Large intestine (tissue), 3 donors: Measurements from ENCODE around the gene RNF213. TPM values are rescaled to one million over a fixed set of nuclear protein-coding genes. Genes with fewer than 3 reads are reported as not detected.

Source experiments
- DNase-seq, 2 donors: peaks; one replicate each; pipeline versions ENCODE4 v3.0.0 to v3.0.0-alpha.2; 2013
- H3K27ac ChIP-seq: one replicate; pipeline ENCODE4 v1.5.1; 2013; ENCODE audit warnings: low read length
- H3K27me3 ChIP-seq: 2 replicates; pipeline ENCODE4 v1.6.1; 2013; ENCODE audit warnings: low read length; ENCODE audit not compliant: control insufficient read depth, insufficient read depth
- H3K36me3 ChIP-seq: 2 replicates; pipeline ENCODE4 v1.6.1; 2013; ENCODE audit warnings: low read length; ENCODE audit not compliant: control insufficient read depth, insufficient read depth
- H3K4me1 ChIP-seq: one replicate; pipeline ENCODE4 v1.6.1; 2013; ENCODE audit warnings: low read length; ENCODE audit not compliant: control insufficient read depth, insufficient read depth
- H3K4me3 ChIP-seq: one replicate; pipeline ENCODE4 v1.5.1; 2013; ENCODE audit warnings: low read length
- H3K9me3 ChIP-seq: one replicate; pipeline ENCODE4 v1.6.1; 2013; ENCODE audit warnings: mild to moderate bottlenecking, low read depth, low read length, moderate library complexity; ENCODE audit not compliant: control insufficient read depth
- WGBS: methylation state at CpG from one replicate; pipeline ENCODE4 v1.1.5; 2013; ENCODE audit warnings: low lambda C conversion rate; ENCODE audit not compliant: insufficient coverage; 5-methylcytosine and 5-hydroxymethylcytosine counted together
- polyA plus RNA-seq: library from polyadenylated mRNA; unstranded; fragments of 120-200 nt; gene quantifications from one replicate; pipeline ENCODE4 v1.2.1, GENCODE V29; 2013

The RNF213 gene
- polyA plus RNA-seq, 1 donor, result 103 TPM

DNA sequence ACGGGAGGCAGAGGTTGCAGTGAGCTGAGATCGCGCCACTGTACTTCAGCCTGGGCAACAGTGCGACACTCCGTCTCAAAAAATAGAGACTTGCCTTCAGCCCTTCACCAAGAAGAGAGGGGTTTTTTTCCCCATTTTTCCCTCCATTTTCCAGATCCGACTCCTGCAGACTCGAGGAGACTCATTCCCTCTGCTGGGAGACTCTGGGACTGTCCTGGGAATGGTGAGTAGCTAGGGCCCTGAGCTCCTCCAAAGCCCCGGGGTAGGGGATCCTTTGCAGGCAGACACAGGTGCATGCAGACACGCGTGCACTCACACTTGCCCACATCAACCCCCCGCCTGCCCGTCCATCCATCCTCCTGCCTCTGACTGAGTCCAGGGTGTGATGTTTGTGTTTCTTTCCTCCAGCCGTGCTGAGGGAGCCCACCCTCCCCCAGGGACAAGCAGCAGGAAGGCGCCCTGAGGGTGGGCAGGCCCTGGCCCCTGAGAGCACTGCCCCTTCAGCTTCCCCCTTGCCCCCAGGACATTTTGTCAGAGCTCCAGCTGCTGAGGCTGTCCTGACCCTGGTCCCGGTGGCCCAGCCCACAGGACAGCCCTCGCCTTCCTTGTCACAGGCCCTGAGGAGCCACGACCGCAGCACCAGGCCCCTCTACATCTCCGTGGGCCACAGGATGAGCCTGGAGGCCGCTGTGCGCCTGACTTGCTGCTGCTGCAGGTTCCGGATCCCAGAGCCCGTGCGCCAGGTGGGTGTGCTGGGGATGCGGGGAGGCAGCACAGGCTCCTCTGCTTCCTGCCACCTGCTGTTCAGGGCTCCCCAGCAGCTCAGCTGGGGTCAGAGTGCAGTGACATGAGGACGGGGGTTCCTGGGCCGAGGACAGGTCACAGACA lies 164.5 kb downstream of the RNF213 start:
- H3K4me3 ChIP-seq, result no peak overlapping the region
- H3K36me3 ChIP-seq, result peaks cover 19% of the 10 kb centered on the region
- no peak for DNase-seq
- H3K27me3 ChIP-seq, result no peaks in the 10 kb centered on the region
- H3K27ac ChIP-seq, result no peak overlapping the region
- H3K4me1 ChIP-seq, result no peaks in the 10 kb centered on the region
- WGBS, result no CpG with 5 or more reads among the region's 27 CpGs
- H3K9me3 ChIP-seq, result peaks cover 2% of the 10 kb centered on the region

DNA sequence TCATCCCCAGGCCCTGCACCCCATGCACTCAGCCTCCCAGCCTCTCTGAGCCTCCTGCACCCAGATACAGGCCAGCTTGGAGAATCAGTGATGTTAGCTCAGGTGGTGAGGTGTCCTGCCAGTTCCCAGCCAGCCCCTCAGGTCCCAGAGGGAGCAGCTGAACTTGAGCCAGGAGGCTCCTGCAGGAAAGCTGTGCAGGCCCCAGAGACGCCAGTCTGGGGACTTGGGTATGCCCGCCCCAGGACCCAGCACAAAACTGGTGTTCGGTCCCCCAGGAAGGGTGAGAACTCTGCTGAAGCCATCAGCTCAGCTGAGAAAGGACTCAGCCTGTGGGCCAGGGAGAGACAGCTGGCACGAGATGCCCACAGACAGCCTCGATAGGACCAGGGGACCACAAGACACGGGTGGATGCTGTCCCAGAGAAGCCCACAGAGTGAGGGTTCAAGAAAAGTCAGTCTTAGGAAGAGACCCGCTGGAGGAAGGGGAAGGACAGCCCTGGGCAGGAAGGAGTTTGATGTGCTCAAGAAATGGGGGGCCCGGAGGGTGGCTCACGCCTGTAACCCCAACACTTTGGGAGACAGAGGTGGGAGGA lies 165.3 kb downstream of the RNF213 start:
- Histone ChIP-seq H3K4me3 (no peak overlapping the region), H3K36me3 (peaks cover 17% of the 10 kb centered on the region), H3K27me3 (no peaks in the 10 kb centered on the region), H3K9me3 (peaks cover 2% of the 10 kb centered on the region), H3K4me1 (no peaks in the 10 kb centered on the region), H3K27ac (no peak overlapping the region)
- no peak for DNase-seq
- 100% methylated on average over 1 of the region's 9 CpGs for WGBS

DNA sequence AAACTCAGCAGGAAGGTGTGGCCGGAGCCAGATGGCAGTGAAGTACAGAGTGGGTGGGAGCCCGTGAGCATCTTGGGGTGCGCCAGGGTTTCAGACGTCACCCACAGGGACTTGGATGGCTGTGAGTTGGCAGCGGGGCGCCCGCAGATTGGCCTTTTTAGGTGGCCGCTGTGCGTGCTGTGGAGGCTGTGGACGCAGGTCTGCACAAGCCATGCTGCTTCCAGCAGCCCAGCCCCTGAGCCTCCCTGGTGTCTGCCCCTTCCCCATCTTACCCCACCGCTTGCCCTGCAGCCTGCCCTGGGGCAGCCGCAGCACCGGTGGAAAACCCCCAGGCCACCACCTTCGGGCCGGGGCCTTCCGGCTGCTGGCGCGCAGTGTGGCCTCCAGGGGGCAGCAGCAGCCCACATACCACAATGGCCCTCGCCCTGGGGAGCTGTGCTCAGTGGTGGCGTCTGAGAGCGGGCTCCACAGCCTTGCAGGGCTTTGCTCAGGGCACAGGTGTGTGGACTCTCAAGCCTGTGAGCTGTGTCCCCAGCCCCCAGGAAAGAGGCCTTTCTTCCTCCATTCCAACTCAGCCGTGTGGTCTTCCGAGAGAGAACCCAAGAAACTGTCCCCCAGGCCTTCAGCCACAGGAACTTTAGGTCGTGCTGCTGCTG lies 166.1 kb downstream of the RNF213 start:
- no peak overlapping the region for H3K27ac ChIP-seq
- peaks cover 2% of the 10 kb centered on the region for H3K9me3 ChIP-seq
- WGBS, result no CpG with 5 or more reads among the region's 24 CpGs
- no peaks in the 10 kb centered on the region for H3K4me1 ChIP-seq
- peak; percentile 36 to 48 for DNase-seq
- no peaks in the 10 kb centered on the region for H3K27me3 ChIP-seq
- no peak overlapping the region for H3K4me3 ChIP-seq
- H3K36me3 ChIP-seq, result peaks cover 17% of the 10 kb centered on the region

DNA sequence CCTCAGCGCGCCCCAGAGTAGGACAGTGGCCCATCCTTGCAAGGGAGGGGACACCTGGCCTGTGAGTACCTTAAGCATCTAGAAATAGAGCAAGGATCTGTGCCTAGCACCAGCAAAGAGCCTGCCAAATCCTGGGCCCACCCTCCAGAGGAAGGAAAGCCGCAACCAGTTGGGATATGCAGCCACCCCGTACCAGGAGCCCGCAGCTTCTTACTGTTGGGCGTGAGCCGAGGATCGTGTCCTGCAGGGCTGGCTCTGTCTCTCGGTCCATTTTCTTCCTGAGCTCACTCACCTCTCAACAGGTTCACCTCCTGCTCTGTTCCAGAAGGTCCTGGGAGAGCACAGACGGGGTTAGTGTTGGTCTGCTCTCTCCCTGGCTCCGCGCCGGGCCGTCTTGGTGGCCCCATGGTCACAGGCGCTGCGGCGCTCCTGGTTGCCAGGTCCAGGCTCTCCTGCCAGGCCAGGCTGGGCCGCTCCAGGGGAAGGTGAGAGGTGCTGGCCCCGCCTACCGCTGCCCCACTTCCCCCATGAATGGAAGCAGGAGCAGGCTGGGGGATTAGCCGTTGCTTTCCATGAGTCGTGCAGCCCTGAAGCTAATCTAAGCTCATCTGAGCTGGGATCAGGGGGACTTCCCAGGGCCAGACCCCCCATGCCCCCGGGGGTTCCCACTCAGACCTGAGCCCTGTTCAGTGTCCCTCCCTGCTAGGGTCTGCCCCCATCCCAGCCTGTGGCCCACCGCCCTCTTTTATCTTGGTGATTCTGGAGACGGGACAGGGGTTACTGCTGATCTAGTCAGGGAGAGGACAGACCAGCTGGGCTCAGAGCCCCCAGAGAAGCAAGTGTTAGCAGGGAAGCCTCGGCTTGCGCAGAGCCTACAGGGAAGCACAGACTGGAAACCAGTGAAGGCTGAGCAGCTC lies 167.0 kb downstream of the RNF213 start:
- DNase-seq, result no peak
- Histone ChIP-seq H3K27ac (no peak overlapping the region), H3K27me3 (no peaks in the 10 kb centered on the region), H3K4me1 (no peaks in the 10 kb centered on the region), H3K4me3 (no peak overlapping the region), H3K36me3 (peaks cover 17% of the 10 kb centered on the region), H3K9me3 (peaks cover 2% of the 10 kb centered on the region)
- WGBS, result no CpG with 5 or more reads among the region's 27 CpGs

DNA sequence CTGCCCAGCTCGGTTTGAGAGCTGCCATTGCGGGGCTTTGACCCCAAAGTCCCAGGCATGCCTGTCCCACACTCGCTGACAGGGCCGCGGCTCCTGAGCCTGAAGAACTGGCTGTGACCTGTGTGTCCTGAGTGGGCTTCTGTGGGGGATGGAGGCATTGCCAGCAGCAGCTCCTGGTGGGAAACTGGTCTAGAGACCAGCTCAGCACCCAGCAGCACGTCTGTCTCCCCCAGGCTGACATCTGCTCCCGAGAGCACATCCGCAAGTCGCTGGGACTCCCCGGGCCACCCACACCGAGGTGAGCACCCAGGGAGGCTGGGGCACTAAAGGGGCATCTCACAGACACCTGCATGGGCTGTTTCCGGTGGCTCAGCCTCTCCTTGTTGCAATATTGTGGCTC lies 167.7 kb downstream of the RNF213 start:
- Histone ChIP-seq H3K4me1 (no peaks in the 10 kb centered on the region), H3K27me3 (no peaks in the 10 kb centered on the region), H3K4me3 (no peak overlapping the region), H3K9me3 (peaks cover 2% of the 10 kb centered on the region), H3K27ac (no peak overlapping the region), H3K36me3 (peaks cover 17% of the 10 kb centered on the region)
- WGBS, result no CpG with 5 or more reads among the region's 12 CpGs
- no peak for DNase-seq

DNA sequence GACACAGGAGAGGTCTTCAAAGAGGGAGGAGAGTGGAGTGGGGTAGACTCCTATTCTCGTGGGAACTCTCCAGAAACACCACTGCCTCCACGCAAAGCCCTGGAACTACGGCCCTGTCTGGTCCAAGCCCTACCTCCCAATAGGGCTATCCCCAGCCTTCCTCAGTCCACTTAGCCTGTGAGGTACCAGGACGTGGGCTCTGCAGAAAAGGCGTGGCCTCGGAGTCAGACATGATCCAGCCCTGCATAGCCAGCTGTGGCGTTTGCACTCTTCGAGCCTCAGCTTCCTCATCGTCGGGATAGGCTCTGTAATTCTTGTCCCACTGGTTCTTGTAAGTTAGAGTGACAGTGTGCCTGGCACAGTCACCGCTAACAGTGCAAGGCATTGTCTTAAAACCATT lies 168.1 kb downstream of the RNF213 start:
- Histone ChIP-seq H3K4me3 (no peak overlapping the region), H3K4me1 (no peaks in the 10 kb centered on the region), H3K27ac (no peak overlapping the region), H3K36me3 (peaks cover 17% of the 10 kb centered on the region), H3K27me3 (no peaks in the 10 kb centered on the region), H3K9me3 (peaks cover 2% of the 10 kb centered on the region)
- DNase-seq, result no peak
- WGBS, result no CpG with 5 or more reads among the region's 11 CpGs

DNA sequence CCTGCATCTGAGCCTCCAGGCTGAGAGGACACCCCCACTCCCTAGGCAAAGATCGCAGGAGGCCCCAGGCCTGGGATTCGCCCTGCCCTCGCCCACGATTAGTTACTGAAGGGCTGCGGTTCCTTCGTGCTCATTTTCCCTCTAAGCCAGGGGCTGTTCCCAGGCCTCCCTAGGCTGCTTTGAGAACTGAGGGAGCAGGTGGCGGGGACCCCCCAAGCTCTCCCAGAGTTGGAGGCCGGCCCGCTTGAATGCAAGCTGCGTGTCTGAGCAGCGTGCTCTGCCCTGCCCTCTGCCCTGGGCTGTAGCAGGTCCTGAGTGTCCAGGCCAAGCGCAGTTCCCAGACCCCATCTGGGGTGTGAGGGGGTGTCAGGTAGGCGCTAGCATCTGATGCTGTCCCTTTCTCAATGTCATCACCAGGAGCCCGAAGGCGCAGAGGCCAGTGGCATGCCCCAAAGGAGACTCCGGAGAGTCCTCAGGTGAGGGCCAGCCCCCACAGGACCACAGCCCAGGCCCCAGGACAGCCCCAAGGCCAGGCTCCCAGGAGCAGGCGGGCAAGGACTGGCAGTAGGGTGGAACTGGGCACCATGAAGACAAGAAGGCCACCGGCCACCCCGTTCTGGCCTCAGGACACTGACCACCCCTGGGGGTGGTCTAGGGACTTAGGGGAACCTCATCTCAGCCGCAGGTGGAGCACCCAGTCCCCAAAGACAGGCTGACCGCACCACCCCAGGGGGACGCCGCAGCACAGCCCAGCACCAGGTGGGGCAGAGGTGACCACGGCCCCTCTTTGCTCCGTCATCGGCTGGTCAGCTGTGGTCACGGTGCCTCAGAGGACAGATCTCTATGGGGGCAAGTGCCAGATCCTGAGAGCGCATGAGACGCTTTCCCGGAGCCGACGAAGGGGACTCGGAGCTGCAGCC lies 169.0 kb downstream of the RNF213 start:
- DNase-seq, result no peak
- Histone ChIP-seq H3K4me3 (no peak overlapping the region), H3K4me1 (no peaks in the 10 kb centered on the region), H3K36me3 (peaks cover 17% of the 10 kb centered on the region), H3K9me3 (peaks cover 2% of the 10 kb centered on the region), H3K27ac (no peak overlapping the region), H3K27me3 (no peaks in the 10 kb centered on the region)
- WGBS, result no CpG with 5 or more reads among the region's 33 CpGs

DNA sequence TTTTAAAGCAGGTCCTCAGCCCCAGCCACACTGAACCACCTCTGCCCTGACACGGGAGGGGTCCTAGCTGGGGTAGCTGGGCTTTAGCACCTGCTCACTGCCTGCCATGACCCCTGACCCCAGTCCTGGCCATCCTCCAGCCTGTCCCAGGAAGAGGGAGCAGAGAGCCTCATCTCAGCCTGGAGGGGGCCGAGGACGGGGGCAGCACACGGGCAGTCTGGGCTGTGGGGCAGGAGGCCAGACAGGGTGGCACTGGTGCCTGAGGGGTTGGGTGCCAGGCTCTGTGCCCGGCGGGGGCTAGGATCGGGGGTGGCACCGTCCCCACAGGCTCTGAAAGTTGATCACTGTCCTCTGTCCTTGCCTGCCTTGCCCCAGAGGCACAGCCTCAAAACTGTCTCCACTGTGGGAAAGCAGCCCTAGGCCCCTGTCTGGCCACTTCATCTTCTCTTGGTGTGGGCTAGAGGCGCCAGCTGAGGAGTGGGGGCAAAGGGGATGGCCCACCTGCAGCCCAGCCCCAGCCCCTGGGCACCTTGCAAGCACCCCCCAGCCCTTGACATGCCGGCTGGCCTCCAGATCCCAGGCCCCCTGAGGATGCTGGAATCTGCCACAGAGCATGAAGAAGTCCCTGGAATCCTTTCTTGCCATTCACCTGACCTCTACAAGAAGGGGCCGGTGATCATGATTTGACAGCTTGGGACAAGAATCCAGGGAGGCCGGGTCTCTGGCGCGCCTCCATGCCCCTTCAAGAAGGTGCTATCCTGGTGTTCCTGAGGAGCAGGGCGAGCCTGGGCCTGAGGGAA lies 170.0 kb downstream of the RNF213 start:
- DNase-seq, result no peak
- H3K27me3 ChIP-seq, result no peaks in the 10 kb centered on the region
- no peak overlapping the region for H3K4me3 ChIP-seq
- no CpG with 5 or more reads among the region's 15 CpGs for WGBS
- H3K36me3 ChIP-seq, result peaks cover 17% of the 10 kb centered on the region
- H3K4me1 ChIP-seq, result no peaks in the 10 kb centered on the region
- no peak overlapping the region for H3K27ac ChIP-seq
- peaks cover 2% of the 10 kb centered on the region for H3K9me3 ChIP-seq
